ENCODE results near the gene RGPD8. TPM values are rescaled to one million over a fixed set of nuclear protein-coding genes. Genes with fewer than 3 reads are reported as not detected.

Gene RGPD8
- total RNA-seq, 6 donors from 2014 or later, result 9.2 to 59.7 (median 20.4) TPM

DNA sequence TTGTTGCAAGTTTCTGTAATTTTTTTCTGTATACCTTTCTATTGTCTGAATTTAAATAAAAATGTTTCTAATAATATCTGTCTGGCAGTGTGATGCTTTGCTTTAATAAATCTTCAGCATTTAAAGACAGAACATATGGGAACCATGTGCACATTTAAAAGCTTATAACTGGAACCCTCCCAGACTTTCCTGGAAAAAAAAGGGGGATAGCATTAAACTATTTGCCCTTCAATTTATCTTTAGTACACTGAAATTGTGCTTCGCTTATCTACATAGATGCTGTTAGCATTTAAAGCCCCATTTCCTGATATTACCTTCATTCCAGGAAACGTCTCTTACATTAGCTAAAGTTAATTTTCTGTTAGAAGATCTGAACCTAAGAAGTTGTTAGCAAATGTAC, 93.5 kb downstream of the RGPD8 start:
- 69 to 80% methylated on average over 2 of the region's 2 CpGs for WGBS, 2 donors
- TF ChIP-seq POLR2AphosphoS5 (IDR thresholded peaks at IDR 0.05), result no peak
- TF ChIP-seq, protein P1, sequence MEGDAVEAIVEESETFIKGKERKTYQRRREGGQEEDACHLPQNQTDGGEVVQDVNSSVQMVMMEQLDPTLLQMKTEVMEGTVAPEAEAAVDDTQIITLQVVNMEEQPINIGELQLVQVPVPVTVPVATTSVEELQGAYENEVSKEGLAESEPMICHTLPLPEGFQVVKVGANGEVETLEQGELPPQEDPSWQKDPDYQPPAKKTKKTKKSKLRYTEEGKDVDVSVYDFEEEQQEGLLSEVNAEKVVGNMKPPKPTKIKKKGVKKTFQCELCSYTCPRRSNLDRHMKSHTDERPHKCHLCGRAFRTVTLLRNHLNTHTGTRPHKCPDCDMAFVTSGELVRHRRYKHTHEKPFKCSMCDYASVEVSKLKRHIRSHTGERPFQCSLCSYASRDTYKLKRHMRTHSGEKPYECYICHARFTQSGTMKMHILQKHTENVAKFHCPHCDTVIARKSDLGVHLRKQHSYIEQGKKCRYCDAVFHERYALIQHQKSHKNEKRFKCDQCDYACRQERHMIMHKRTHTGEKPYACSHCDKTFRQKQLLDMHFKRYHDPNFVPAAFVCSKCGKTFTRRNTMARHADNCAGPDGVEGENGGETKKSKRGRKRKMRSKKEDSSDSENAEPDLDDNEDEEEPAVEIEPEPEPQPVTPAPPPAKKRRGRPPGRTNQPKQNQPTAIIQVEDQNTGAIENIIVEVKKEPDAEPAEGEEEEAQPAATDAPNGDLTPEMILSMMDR (IDR thresholded peaks at IDR 0.05), result no peak
- no peak for TF ChIP-seq EP300 (IDR thresholded peaks at IDR 0.05)
- no peak for TF ChIP-seq POLR2A (IDR thresholded peaks at IDR 0.05)
- Histone ChIP-seq H3K9me3 (no peaks in the 10 kb centered on the region), H3K27me3 (no peaks in the 10 kb centered on the region), H3K4me3 (no peak overlapping the region), H3K4me1 (no peaks in the 10 kb centered on the region), H3K36me3 (no peaks in the 10 kb centered on the region), H3K27ac (no peak overlapping the region)
- ATAC-seq (ENCODE audit: low FRiP score in 2 of 2), result no peak
- no peak for DNase-seq

DNA sequence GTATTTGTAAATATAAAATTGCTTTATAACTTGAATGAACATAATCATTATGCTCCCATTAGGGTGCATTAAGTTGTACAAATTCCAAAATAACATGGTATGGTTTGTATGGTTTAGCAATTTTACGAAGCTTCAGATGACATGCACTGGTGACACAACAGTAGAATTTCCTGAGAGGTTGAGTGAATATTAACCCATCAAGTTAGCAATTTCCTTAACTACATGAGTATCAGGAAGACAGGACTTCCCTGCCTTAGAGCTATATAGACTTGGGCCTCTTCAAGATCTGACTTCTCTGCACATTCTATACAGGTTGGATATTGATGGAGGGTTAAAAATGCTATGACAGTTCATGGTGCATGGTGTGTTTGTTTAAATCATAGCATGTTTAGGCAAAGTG, 97.8 kb downstream of the RGPD8 start:
- Histone ChIP-seq H3K27ac (no peak overlapping the region), H3K9me3 (no peaks in the 10 kb centered on the region), H3K27me3 (no peaks in the 10 kb centered on the region), H3K4me1 (no peaks in the 10 kb centered on the region), H3K4me3 (no peak overlapping the region), H3K36me3 (peaks cover 3 to 18% (median 11%) of the 10 kb centered on the region in 4 donors)
- ATAC-seq (ENCODE audit: low FRiP score in 2 of 2) (no peak), DNase-seq (no peak)
- no peak for TF ChIP-seq EP300 (IDR thresholded peaks at IDR 0.05)
- TF ChIP-seq, protein P1 (IDR thresholded peaks at IDR 0.05), result no peak
- no peak for TF ChIP-seq POLR2AphosphoS5 (IDR thresholded peaks at IDR 0.05)
- WGBS, 2 donors, result 72 to 81% methylated on average over 1 of the region's 1 CpG

DNA sequence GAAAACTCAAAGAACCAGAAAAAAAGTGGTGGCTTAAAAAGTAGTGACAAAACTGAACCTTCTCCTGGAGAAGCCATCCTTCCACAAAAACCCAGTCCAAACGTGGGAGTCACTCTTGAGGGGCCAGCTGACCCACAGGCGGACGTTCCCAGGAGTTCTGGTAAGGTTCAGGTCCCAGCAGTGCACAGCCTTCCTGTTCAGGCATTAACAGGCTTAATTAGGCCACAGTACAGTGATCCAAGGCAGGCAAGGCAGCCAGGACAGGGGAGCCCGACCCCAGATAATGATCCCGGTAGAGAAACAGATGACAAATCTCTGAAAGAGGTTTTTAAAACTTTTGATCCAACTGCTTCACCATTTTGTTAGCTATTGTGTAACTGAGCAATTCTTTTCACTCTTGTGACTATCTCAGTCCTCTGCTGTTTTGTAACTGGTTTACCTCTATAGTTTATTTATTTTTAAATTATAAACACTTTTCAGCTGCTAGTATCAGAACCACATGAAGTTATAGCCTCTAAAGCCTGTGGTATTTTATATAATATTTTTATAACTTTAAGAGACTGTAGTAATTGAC, 101.2 kb downstream of the RGPD8 start:
- H3K4me3 ChIP-seq, result no peak overlapping the region
- no peak for ATAC-seq (ENCODE audit: low FRiP score in 2 of 2)
- no peaks in the 10 kb centered on the region for H3K9me3 ChIP-seq
- H3K27me3 ChIP-seq, result no peaks in the 10 kb centered on the region
- H3K27ac ChIP-seq, result no peak overlapping the region
- TF ChIP-seq, protein P1 (IDR thresholded peaks at IDR 0.05), result no peak
- no peak for TF ChIP-seq POLR2A (IDR thresholded peaks at IDR 0.05)
- no peaks in the 10 kb centered on the region for H3K4me1 ChIP-seq
- peaks cover 3 to 33% (median 12%) of the 10 kb centered on the region in 4 donors for H3K36me3 ChIP-seq
- 85 to 87% methylated on average over 5 of the region's 5 CpGs for WGBS, 2 donors
- no peak for DNase-seq

DNA sequence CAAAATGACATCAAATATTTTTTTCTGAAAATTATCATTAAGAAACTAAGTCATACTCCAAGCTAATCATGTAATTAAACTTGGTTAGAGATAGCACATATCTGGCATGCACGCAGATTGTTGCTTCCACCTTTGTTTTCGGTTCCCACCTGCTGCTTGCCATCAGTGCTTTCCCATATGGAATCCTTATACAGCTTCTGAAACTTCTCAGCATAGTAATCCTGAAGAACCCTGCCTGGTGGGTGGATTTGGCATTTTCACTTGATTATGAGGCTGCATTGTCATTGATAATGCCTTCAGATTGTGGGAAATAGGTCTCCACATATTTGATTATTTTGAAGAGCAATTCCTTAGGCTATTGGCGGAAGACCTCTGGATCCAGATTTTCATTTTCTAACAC, 110.5 kb downstream of the RGPD8 start:
- TF ChIP-seq, protein P1 (IDR thresholded peaks at IDR 0.05), result no peak
- no peak for TF ChIP-seq POLR2AphosphoS5 (IDR thresholded peaks at IDR 0.05)
- TF ChIP-seq EP300 (IDR thresholded peaks at IDR 0.05), result no peak
- no peak for TF ChIP-seq POLR2A (IDR thresholded peaks at IDR 0.05)
- no peaks in the 10 kb centered on the region for H3K4me1 ChIP-seq
- H3K9me3 ChIP-seq, result no peaks in the 10 kb centered on the region
- H3K36me3 ChIP-seq, result peaks cover 0 to 38% (median 11%) of the 10 kb centered on the region in 4 donors
- DNase-seq (no peak), ATAC-seq (ENCODE audit: low FRiP score in 2 of 2) (no peak)
- no peaks in the 10 kb centered on the region for H3K27me3 ChIP-seq
- H3K4me3 ChIP-seq, result no peak overlapping the region
- WGBS, 2 donors, result 94 to 99% methylated on average over 3 of the region's 3 CpGs
- no peak overlapping the region for H3K27ac ChIP-seq

Measured in upper lobe of left lung (tissue), 6 donors.